ENCODE results near the gene ADD1.

Gene ADD1

DNA sequence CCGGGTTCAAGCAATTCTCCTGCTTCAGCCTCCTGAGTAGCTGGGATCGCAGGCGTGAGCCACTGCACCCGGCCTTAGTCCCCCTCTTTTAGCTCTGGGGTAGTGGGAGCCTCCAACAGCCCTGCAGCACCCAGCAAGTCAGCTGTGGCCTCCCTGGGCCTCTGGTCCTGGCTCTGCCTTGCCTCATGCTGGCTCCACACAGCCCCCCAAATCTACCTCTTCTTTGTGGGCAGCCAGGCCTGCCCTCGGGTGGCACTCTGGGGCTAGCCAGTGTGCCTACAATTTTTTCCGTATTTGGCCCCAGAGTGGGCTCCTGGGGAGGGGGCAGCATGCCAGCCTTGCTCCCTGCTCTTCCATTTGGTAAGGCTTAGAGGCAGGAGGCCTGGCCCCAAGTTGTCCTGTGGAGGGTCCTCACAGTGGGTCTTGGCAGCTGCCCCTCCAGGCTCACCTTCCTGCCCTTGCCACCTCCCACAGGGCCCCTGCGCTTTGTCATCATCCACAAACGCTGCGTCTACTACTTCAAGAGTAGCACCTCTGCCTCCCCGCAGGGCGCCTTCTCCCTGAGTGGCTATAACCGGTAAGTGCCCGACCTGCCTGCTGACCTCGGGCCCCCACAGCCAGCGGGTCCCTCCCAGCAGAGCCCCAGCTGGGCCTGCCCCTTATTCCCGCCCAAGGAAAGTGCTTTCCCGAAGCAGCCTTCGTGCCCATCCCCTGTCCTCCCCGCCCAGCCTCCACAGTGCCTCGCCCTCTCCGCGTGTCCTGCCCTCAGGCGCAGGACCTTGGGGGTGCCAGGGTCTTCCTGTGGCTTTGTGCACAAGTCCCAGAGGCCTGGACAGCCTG is 21.0 kb upstream of the ADD1 start:
- DNase-seq (ENCODE audit: low read depth) = no peak

GRCh38 chr4:2823301-2823670 is 20.4 kb upstream of the ADD1 start:
- no peak for DNase-seq (ENCODE audit: low read depth)

- no peak for DNase-seq (ENCODE audit: low read depth)
These were observed 19.8 kb upstream of the ADD1 start for GRCh38 chr4:2823671-2824328.

- no peak for DNase-seq (ENCODE audit: low read depth)
These were observed 19.3 kb upstream of the ADD1 start for GRCh38 chr4:2824329-2824835.

- DNase-seq (ENCODE audit: low read depth) = no peak
These were observed 18.7 kb upstream of the ADD1 start for GRCh38 chr4:2824836-2825381.

DNA sequence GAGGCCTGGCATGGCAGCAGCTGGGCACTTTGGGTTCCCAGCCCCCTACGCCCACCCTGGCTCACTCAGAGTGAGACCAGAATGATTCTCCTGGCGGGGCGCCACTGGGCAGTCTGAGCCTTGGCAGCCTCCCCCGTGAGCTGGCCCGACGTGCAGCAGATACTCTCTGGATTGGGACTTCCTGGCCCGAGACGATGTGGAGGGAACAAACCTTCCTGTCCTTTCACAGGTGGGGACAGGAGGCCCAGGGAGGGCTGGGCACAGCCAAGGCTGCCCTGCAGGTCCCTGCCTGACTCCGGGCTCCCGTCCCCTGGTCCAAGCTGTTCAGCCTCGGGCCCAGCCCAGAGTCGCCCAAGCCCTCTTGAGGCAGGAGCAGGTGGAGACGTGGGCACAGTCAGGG is 17.9 kb upstream of the ADD1 start:
- no peak for DNase-seq (ENCODE audit: low read depth)

DNA sequence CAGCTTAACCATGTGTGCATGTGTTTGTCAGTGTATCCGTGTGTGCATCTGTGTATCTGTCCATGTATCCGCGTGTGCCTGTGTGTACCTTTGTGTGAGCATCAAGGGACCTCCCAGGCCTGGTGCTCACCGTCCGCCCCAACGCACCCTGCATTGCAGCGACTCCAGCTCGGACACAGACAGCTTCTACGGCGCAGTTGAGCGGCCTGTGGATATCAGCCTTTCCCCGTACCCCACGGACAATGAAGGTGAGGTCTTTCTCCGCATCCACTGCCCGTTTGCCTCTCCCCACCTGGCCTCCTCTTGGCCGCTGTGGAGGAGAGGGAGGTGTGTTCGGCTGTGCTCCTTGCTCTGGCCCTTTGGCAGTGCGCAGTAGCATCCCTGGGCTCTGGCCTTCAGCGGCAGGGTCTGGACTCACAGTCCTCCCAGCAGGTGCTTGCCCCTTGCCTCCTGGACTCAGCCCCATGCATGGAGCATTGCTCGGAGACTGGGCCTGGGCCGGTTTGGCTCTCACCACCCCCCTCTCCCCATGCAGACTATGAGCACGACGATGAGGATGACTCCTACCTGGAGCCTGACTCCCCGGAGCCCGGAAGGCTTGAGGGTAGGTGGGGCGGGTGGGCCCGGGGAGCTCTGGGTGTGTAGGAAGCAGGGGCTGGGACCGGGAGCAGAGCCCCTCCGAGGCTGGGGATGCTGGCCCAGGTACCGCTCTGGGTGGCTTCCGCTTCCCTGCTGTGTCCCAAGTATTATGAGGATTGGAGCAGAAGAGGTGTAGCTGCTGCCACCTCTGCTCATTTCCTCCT is 16.4 kb upstream of the ADD1 start:
- no peak for DNase-seq (ENCODE audit: low read depth)

DNA sequence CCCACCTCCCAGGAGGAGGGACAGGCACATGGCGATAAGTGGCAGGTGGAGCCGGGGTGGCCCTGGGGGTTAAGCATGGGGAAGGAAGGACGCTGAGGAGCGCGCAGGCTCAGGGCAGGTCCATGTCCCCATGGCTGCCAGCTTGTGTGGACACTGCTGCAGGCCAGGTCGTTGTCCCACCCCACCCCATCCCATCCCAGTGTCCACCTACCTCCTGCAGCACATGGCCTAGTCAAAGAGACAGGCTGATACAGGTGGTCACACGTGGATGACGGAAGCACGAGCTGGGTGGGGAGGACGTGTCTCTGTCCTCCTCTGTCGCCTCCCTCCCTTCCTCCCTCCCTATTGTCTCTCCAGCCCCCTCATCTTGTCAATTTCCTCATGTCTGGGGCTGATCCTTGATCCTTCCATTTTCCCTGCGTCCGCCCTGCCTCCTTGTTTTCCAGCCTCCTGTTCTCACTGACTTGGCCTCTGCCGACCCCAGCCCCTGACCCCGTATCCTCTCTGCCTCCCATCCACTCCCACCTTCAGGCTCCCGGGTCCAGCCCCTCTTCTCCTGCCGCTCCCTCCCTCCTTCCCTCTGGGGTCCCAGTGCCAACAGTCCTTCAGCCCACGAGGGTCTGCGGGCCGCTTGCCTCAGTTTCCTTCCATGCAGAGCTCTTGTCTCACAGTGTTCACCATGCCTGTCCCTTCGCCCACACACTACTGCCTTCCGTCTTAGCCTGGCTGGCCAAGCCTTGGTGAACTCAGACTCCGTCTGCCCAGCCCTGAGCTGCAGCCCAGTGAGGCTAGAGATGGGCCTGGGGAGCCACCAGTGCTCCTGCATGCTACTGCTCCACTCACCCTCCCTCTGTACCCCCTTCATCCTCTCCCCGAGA is 15.5 kb upstream of the ADD1 start:
- DNase-seq (ENCODE audit: low read depth) = no peak

GRCh38 chr4:2828758-2829181 is 14.9 kb upstream of the ADD1 start:
- DNase-seq (ENCODE audit: low read depth) = no peak

DNA sequence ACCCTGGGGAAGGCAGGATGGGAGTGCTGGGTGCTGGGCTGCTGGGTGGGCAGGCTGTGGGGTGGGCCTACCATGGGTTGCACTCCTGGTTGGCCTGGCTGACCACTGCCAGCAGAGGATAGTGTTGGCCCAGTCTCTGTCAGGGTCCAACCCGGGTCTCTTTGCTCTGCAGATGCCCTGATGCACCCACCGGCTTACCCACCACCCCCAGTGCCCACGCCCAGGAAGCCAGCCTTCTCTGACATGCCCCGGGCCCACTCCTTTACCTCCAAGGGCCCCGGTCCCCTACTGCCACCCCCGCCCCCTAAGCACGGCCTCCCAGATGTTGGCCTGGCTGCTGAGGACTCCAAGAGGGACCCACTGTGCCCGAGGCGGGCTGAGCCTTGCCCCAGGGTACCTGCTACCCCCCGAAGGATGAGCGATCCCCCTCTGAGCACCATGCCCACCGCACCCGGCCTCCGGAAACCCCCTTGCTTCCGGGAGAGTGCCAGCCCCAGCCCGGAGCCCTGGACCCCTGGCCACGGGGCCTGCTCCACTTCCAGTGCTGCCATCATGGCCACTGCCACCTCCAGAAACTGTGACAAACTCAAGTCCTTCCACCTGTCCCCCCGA is 14.2 kb upstream of the ADD1 start:
- DNase-seq (ENCODE audit: low read depth) = no peak

DNA sequence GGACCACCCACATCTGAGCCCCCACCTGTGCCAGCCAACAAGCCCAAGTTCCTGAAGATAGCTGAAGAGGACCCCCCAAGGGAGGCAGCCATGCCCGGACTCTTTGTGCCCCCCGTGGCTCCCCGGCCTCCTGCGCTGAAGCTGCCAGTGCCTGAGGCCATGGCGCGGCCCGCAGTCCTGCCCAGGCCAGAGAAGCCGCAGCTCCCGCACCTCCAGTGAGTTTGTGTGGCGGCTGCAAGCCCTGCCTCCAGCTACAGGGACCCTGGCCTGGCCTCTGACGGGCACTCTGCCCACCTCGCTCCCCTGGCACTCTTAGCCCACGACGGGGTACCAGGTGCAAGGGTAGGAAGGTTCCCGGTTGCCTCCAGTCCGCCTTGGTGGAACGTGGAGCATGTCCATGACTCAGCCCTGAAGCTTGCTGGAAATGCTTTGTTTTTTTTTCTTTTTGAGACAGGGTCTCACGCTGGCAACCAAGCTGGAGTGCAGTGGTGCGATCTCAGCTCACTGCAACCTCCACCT is 13.7 kb upstream of the ADD1 start:
- no peak for DNase-seq (ENCODE audit: low read depth)

DNA sequence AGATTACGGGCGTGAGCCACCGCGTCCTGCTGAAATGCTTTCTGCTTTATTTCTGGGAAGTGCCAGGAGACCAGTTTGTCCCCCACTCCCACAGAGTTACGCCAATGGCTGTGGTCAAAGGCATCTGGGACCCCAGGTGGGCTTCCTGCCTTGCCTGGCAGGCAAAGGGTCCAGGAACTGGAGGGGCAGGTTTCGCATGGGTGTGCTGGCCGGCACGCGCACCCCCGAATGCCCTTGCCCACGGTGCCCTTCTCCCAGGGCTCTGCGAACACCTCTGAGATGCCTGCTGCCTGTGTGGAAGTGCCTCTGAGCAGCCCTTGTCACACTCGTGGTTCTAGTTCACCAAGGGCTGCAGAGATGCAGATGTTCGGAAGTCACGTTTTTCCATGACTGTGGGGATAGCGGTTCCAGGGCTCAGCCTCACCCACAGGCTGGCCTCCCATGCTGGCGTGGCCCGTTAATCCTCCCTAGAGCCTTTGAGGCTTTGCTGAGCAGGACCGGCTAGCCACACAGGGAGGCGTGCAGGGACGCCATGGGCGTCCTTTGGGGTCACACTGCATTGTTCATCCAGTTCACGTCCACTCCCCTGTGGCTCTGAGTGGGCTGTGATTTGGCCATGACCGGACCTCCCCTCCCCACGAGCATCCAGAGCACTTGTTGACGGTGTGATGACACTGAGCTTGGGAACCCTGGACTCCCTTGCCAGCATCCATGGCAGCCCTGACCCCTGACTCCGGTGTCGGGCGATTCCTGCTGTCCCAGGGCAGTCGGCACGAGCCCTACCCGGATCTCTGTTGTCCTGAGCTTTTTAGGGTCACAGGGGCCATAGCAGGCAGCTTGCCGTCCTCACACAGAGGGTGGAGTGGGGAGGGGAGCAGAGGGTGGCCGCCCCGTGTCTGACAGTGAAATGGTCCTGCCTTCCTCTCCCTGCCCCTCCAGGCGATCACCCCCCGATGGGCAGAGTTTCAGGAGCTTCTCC is 12.7 kb upstream of the ADD1 start:
- no peak for DNase-seq (ENCODE audit: low read depth)

- no peak for DNase-seq (ENCODE audit: low read depth)
These were observed 11.9 kb upstream of the ADD1 start for GRCh38 chr4:2831611-2832308.

DNA sequence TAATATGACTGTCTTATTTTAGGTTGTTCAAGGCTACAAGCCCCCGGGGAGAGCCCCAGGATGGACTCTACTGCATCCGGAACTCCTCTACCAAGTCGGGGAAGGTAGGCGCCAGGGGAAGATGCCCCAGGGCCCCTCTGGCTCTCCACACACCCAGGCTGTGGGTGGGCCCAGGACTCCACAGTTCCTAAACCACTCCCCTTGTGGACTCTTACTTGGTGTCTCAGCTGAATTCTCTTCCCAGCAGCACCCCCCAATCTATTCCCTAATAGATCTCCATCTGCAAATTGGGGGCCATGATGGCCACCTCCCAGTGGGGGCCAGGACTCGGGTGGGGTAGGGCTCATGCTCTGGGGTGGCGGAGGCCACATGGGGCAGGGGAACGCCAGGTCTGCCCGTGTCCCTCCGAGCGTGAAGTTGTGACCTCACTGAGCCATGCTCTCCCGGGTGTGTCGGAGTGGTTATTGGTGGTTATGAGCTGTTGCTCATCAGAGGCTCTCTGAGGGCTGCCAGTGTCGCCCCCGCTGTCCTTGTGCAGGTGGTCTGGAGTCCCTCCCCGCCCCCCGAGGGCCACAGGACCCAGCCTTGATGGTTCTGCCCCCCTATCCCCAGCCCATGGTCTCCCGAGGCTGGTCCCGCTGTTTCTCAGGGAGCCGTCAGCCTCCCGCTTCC is 11.2 kb upstream of the ADD1 start:
- DNase-seq (ENCODE audit: low read depth) = no peak

- DNase-seq (ENCODE audit: low read depth) = no peak
These were observed 10.5 kb upstream of the ADD1 start for GRCh38 chr4:2832981-2833670.

DNA sequence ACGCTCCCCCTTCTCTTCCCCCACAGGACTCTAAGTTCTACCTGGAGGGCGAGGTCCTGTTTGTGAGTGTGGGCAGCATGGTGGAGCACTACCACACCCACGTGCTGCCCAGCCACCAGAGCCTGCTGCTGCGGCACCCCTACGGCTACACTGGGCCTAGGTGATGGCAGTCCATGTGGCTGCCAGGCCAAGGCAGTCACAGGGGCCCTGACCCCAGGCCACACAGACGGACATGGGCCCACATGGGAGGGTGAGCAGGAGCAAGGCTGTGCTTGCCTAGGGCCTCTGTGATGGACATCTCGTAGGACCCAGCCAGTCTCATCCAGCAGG is 10.0 kb upstream of the ADD1 start:
- no peak for DNase-seq (ENCODE audit: low read depth)

DNA sequence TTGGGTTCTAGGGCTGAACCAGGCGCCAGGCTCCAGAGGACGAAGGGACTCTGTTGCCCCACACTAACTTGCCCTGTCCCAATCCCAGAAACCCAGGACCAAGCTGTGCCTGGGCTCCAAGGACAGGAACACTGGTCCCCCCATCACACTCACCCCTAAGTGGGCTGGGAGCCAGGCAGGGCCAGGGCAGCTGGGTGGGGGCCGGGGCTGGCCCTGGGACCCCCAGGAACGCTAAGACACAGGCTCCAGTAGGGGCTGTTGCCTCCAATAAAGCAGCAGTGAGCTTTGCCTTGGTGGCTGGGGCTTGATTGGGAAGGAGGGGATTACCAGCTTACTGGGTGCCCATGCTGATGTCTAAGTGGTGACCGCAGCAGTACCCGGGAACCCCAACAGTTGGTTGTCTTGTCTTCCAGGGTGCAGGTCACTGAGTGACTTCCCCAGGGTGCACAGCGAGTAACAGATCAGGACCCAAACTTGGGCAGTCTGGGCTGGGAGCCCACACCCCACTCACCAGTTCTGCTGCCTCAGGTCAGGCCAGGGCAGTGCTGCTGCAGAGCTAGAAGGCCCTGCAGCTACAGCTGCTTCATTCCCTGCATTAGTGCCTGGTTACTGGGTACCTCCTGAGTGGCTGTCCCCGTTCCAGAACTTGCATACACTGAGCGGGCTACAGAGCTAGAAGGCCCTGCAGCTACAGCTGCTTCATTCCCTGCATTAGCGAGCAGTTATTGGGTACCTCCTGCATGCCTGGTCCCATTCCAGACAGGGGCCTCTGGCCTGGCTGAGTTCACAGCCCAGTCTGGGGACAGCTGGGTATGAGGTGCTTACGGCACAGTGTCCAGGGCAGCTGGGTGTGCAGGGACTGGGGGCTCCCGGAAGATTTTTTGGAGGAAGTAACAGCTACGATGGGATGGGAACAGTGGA is 9.4 kb upstream of the ADD1 start:
- DNase-seq (ENCODE audit: low read depth) = no peak
